GM23338 (cell line): ENCODE results near the gene TFF1. TPM values are rescaled to one million over a fixed set of nuclear protein-coding genes. Genes with fewer than 3 reads are reported as not detected.

Source experiments
- ATAC-seq: fragments of 200-7000 bp; cut with Tn5 transposase; 3 replicates; pipeline ENCODE4 v1.9.1; 2020
- DNase-seq: peaks from one replicate; pipeline ENCODE4 v3.0.0-alpha.2; 2015; ENCODE audit warnings: low spot score
- H2AFZ ChIP-seq: fragments of 200-600 bp; sonication (generic); 2 replicates; pipeline ENCODE4 v1.8.0; 2016; ENCODE audit warnings: antibody characterized with exemption, mild to moderate bottlenecking, moderate library complexity
- H3F3A ChIP-seq: fragments of 200-600 bp; sonication (generic); replicated peaks from 2 replicates; pipeline ENCODE4 v1.8.0; 2017; ENCODE audit warnings: antibody characterized with exemption, mixed run types, low read depth
- H3K27ac ChIP-seq: fragments of 200-600 bp; sonication (generic); 2 replicates; pipeline ENCODE4 v1.6.1; 2016; ENCODE audit warnings: low read depth
- H3K27me3 ChIP-seq: fragments of 200-600 bp; sonication (generic); 2 replicates; pipeline ENCODE4 v1.8.0; 2016; ENCODE audit warnings: mild to moderate bottlenecking, mixed run types, moderate library complexity; ENCODE audit not compliant: insufficient read depth
- H3K36me3 ChIP-seq: fragments of 200-600 bp; sonication (generic); 2 replicates; pipeline ENCODE4 v1.8.0; 2016; ENCODE audit warnings: mild to moderate bottlenecking; ENCODE audit not compliant: insufficient read depth
- H3K4me1 ChIP-seq: fragments of 200-600 bp; sonication (generic); 2 replicates; pipeline ENCODE4 v1.8.0; 2016; ENCODE audit warnings: mild to moderate bottlenecking, moderate library complexity; ENCODE audit not compliant: insufficient read depth
- H3K4me2 ChIP-seq: fragments of 200-600 bp; sonication (generic); 2 replicates; pipeline ENCODE4 v1.7.1; 2017; ENCODE audit warnings: mixed run types
- H3K4me3 ChIP-seq: fragments of 200-600 bp; sonication (generic); 2 replicates; pipeline ENCODE4 v1.6.1; 2016; ENCODE audit warnings: mixed run types
- H3K79me2 ChIP-seq: fragments of 200-600 bp; sonication (generic); replicated peaks from 2 replicates; pipeline ENCODE4 v1.8.0; 2017; ENCODE audit warnings: mild to moderate bottlenecking; ENCODE audit not compliant: insufficient read depth
- H3K9me2 ChIP-seq: fragments of 200-600 bp; sonication (generic); 2 replicates; pipeline ENCODE4 v1.8.0; 2017; ENCODE audit not compliant: insufficient read depth
- H4K20me1 ChIP-seq: fragments of 200-600 bp; sonication (generic); replicated peaks from 2 replicates; pipeline ENCODE4 v1.8.0; 2017; ENCODE audit warnings: mild to moderate bottlenecking; ENCODE audit not compliant: insufficient read depth
- H3K27ac Mint-ChIP-seq: 2 replicates; pipeline ENCODE4 v1.8.0; 2020; ENCODE audit warnings: inconsistent platforms, mild to moderate bottlenecking, moderate library complexity, mixed read lengths
- H3K27me3 Mint-ChIP-seq: 3 replicates; pipeline ENCODE4 v1.8.0; 2022; ENCODE audit warnings: low read depth, mild to moderate bottlenecking, moderate library complexity, mixed read lengths, inconsistent platforms; ENCODE audit not compliant: insufficient read depth, poor library complexity
- H3K36me3 Mint-ChIP-seq: 3 replicates; pipeline ENCODE4 v1.8.0; 2021; ENCODE audit warnings: low read depth, mild to moderate bottlenecking, inconsistent platforms, moderate library complexity, mixed read lengths
- H3K4me1 Mint-ChIP-seq: 3 replicates; pipeline ENCODE4 v1.8.0; 2020; ENCODE audit warnings: mild to moderate bottlenecking, inconsistent platforms, mixed read lengths
- H3K4me3 Mint-ChIP-seq: 3 replicates; pipeline ENCODE4 v1.8.0; 2021; ENCODE audit warnings: moderate library complexity, mild to moderate bottlenecking, inconsistent platforms, mixed read lengths
- H3K9me3 Mint-ChIP-seq: 3 replicates; pipeline ENCODE4 v1.8.0; 2020; ENCODE audit warnings: moderate library complexity, mild to moderate bottlenecking, inconsistent platforms, mixed read lengths
- CREB1 ChIP-seq: fragments of 250-450 bp; sonication (Bioruptor Pico); IDR thresholded peaks from 2 replicates; pipeline ENCODE4 v1.5.0; 2020; ENCODE audit warnings: low read depth, mild to moderate bottlenecking, moderate library complexity
- CTCF ChIP-seq, 2 experiments: fragments of 200-600 bp in 1 of 2; sonication (generic) in 1 of 2; conservative IDR thresholded peaks; 2 replicates each; pipeline versions ENCODE4 v1.5.1 to v1.6.1; 2016 to 2017; ENCODE audit warnings: antibody characterized with exemption in 2 of 2, low read depth in 2 of 2, mild to moderate bottlenecking in 2 of 2, moderate library complexity in 1 of 2
- ETS1 ChIP-seq: IDR thresholded peaks from 2 replicates; pipeline ENCODE4 v1.6.1; 2016; ENCODE audit warnings: antibody characterized with exemption
- EZH2 ChIP-seq: fragments of 200-600 bp; sonication (generic); IDR thresholded peaks from one replicate; pipeline ENCODE4 v1.8.0; 2017; ENCODE audit warnings: antibody characterized with exemption, mild to moderate bottlenecking, low read depth; ENCODE audit not compliant: unreplicated experiment
- JUNB ChIP-seq: IDR thresholded peaks from one replicate; pipeline ENCODE4 v1.6.1; 2016; ENCODE audit warnings: antibody characterized with exemption; ENCODE audit not compliant: unreplicated experiment
- NANOG ChIP-seq: IDR thresholded peaks from 2 replicates; pipeline ENCODE4 v1.6.1; 2016; ENCODE audit warnings: antibody characterized with exemption, borderline replicate concordance
- POLR2AphosphoS5 ChIP-seq: IDR thresholded peaks from 2 replicates; pipeline ENCODE4 v1.6.1; 2016; ENCODE audit warnings: antibody characterized with exemption, low read depth
- REST ChIP-seq: IDR thresholded peaks from one replicate; pipeline ENCODE4 v1.6.1; 2018; ENCODE audit warnings: antibody characterized with exemption; ENCODE audit not compliant: unreplicated experiment
- STAT1 ChIP-seq: IDR thresholded peaks from one replicate; pipeline ENCODE4 v1.6.1; 2016; ENCODE audit warnings: antibody characterized with exemption; ENCODE audit not compliant: unreplicated experiment
- ZNF114 ChIP-seq: fragments of 250-450 bp; sonication (Bioruptor Pico); IDR thresholded peaks from 2 replicates; pipeline ENCODE4 v1.5.0; 2020; ENCODE audit warnings: mild to moderate bottlenecking, moderate library complexity
- ZNF331 ChIP-seq: fragments of 250-450 bp; sonication (Bioruptor Pico); IDR thresholded peaks from 2 replicates; pipeline ENCODE4 v1.5.0; 2020; ENCODE audit warnings: low read depth, mild to moderate bottlenecking, moderate library complexity
- ZNF462 ChIP-seq: fragments of 250-450 bp; sonication (Bioruptor Pico); IDR thresholded peaks from 2 replicates; pipeline ENCODE4 v1.5.0; 2020; ENCODE audit warnings: mild to moderate bottlenecking, moderate library complexity
- long read RNA-seq: library from polyadenylated mRNA; unstranded; transcript quantifications from one replicate; pipeline ENCODE4 v2.0.0, GENCODE V29; 2020; ENCODE audit not compliant: unreplicated experiment
- polyA plus RNA-seq: library from polyadenylated mRNA; unstranded; fragments of >200 nt; fragmentation: Nextera tagmentation; extraction: Ambion mirVana; gene quantifications from 2 replicates; pipeline ENCODE4 v1.2.1, GENCODE V29; 2016
- total RNA-seq: library from RNA; depleted of rRNA; stranded (reverse); fragments of >200 nt; shearing (Covaris generic); gene quantifications from 2 replicates; pipeline ENCODE4 v1.2.3, GENCODE V29; 2014; rRNA removed

Gene TFF1
- total RNA-seq (not detected in 2 replicates), polyA plus RNA-seq (not detected in 2 replicates)
- long read RNA-seq = 0 reads

- Histone ChIP-seq H3K4me1 (no peaks in the 10 kb centered on the region), H3K27ac (no peak within 1 kb of the TSS), H3F3A (no peaks in the 10 kb centered on the region), H4K20me1 (no peaks in the 10 kb centered on the region), H3K9me2 (no peaks in the 10 kb centered on the region), H3K36me3 (no peaks in the 10 kb centered on the region), H3K4me3 (no peak within 1 kb of the TSS), H3K27me3 (no peaks in the 10 kb centered on the region), H3K79me2 (no peaks in the 10 kb centered on the region), H2AFZ (no peak within 1 kb of the TSS), H3K4me2 (no peak within 1 kb of the TSS)
- no peak for TF ChIP-seq ZNF114 (CRISPR knock-in tag)
- no peak for TF ChIP-seq ZNF462
- TF ChIP-seq CTCF (conservative IDR thresholded peaks at IDR 0.05; ENCODE audit: low read depth in 2 of 2) = no peak
- TF ChIP-seq NANOG = no peak
- TF ChIP-seq EZH2 = no peak
- TF ChIP-seq ZNF331 = no peak
- no peak for TF ChIP-seq POLR2AphosphoS5
- TF ChIP-seq STAT1 = no peak
- no peak for TF ChIP-seq CREB1 (CRISPR knock-in tag)
- TF ChIP-seq ETS1 = no peak
- no peak for TF ChIP-seq JUNB
- no peak for TF ChIP-seq REST
- no peak for DNase-seq
- no peak for ATAC-seq
- Mint-ChIP-seq H3K4me3 (no peak within 1 kb of the TSS), H3K36me3 (no peaks in the 10 kb centered on the region), H3K4me1 (peaks cover 11% of the 10 kb centered on the region), H3K27me3 (peaks cover 7% of the 10 kb centered on the region), H3K9me3 (no peaks in the 10 kb centered on the region), H3K27ac (no peak within 1 kb of the TSS)
These were observed at the start of gene TFF1 for GRCh38 chr21:42366292-42367010. Gene TFF1, minus strand, starts transcription at chr21:42366535. Its CDS starts 40 bp downstream, at chr21:42366495.
